HG03060 (cell line): ENCODE results near the gene GLB1L3.
"Not testable (repeated sequence)": the region's sequence is repeated elsewhere in the genome, so short reads cannot be mapped to it uniquely, and the experiment has no call there.

Experiments used
- ATAC-seq: cut with Tn5 transposase; IDR thresholded peaks from one replicate; pipeline ENCODE4 v1.9.1; 2021; ENCODE audit warnings: low read depth, moderate number of reproducible peaks; ENCODE audit not compliant: unreplicated experiment

Gene GLB1L3

GRCh38 chr11:134312807-134313206 lies 36.6 kb downstream of the GLB1L3 start:
- ATAC-seq = no peak

- ATAC-seq = no peak
These were observed 37.2 kb downstream of the GLB1L3 start for GRCh38 chr11:134313379-134313778.

GRCh38 chr11:134313821-134314607 lies 37.8 kb downstream of the GLB1L3 start:
- ATAC-seq = no peak

- no peak for ATAC-seq
These were observed 40.9 kb downstream of the GLB1L3 start for GRCh38 chr11:134317103-134317502.

GRCh38 chr11:134321373-134321772 lies 45.2 kb downstream of the GLB1L3 start:
- ATAC-seq = not testable (repeated sequence)

- ATAC-seq = no peak
These were observed 46.4 kb downstream of the GLB1L3 start for GRCh38 chr11:134322553-134322952.

GRCh38 chr11:134328433-134328832 lies 52.3 kb downstream of the GLB1L3 start:
- ATAC-seq = no peak

GRCh38 chr11:134330611-134331353 lies 54.6 kb downstream of the GLB1L3 start:
- ATAC-seq = no peak

GRCh38 chr11:134331354-134332188 lies 55.4 kb downstream of the GLB1L3 start, which contains the start of gene GLB1L2:
TSS of gene GLB1L2 (plus strand) at chr11:134331988. CDS start at chr11:134332062, 74 bp downstream.
- ATAC-seq = peak; percentile 39

GRCh38 chr11:134332189-134332631 lies 56.0 kb downstream of the GLB1L3 start:
- no peak for ATAC-seq

GRCh38 chr11:134332782-134333181 lies 56.6 kb downstream of the GLB1L3 start:
- ATAC-seq = no peak

- ATAC-seq = no peak
These were observed 57.1 kb downstream of the GLB1L3 start for GRCh38 chr11:134333312-134333711.

GRCh38 chr11:134333946-134334345 lies 57.8 kb downstream of the GLB1L3 start:
- no peak for ATAC-seq

- ATAC-seq = no peak
These were observed 58.8 kb downstream of the GLB1L3 start for GRCh38 chr11:134334796-134335571.

GRCh38 chr11:134337051-134337450 lies 60.9 kb downstream of the GLB1L3 start:
- no peak for ATAC-seq

GRCh38 chr11:134338068-134338467 lies 61.9 kb downstream of the GLB1L3 start:
- no peak for ATAC-seq

GRCh38 chr11:134338654-134339053 lies 62.5 kb downstream of the GLB1L3 start:
- ATAC-seq = no peak

- ATAC-seq = no peak
These were observed 63.6 kb downstream of the GLB1L3 start for GRCh38 chr11:134339756-134340155.

GRCh38 chr11:134340354-134340964 lies 64.3 kb downstream of the GLB1L3 start:
- no peak for ATAC-seq
